Erythroblast (primary cell): ENCODE data around the gene GAGE13.

ENCODE experiments used
- GATA1 ChIP-seq: IDR thresholded peaks from 2 replicates; pipeline ENCODE4 v1.6.1; 2011; ENCODE audit warnings: low read depth, mild to moderate bottlenecking, control low read depth, low read length, moderate library complexity
- POLR2A ChIP-seq: IDR thresholded peaks from 2 replicates; pipeline ENCODE4 v1.6.1; 2011; ENCODE audit warnings: mild to moderate bottlenecking, low read length

DNA sequence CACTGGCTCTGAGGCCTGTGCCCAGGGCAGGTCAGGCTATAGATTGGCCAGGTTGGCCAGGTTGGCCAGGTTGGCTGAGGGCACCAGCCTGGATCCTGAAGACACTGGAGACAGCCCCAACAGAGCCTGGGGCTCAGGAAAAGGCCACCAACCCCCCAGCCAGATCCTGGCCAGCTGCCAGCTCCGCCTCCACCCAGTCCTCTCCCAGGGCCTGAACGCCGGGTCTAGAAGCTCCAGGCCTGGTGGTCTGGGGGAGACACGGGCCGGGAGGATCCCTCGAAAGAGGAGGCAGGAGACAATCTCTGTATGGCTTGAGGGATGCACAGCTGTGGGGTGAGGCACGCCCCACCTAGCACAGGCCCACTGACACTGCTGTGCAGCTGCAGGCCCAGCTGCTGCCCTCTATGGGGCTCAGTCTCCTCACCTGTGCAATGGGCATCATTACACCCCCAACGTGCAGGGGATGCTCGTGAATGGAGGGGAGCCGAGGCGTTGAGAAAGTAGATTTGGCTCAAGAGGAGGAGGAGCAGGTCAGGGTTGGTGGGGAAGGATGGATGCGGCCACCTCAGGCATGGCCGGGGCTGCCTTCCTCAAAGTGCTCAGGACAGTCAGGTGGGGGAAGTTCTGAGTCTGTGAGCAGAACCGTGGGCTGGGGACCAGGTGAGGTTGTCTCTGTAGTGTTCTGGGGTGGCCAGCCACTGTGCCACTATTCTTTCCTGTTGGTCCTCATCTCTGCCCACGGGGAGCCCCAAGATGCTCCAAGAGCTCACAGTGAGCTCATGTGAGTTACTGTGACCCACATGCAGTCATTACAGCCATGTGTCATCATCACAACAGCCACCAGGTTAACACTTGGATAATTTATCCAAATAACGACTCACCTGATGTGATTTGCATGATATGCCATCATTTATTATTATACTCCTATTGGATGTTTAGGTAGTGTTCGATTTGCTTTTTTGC lies 38.7 kb upstream of the GAGE13 start:
- TF ChIP-seq POLR2A (no peak), GATA1 (no peak)
